ENCODE data around the gene FLT1.

FLT1 gene

GRCh38 chr13:28451482-28452217, 43.3 kb downstream of the FLT1 start:
- no peak for DNase-seq

GRCh38 chr13:28449826-28450773, 44.8 kb downstream of the FLT1 start:
- peak; percentile 11 for DNase-seq

GRCh38 chr13:28448651-28449358, 46.1 kb downstream of the FLT1 start:
- no peak for DNase-seq

DNA sequence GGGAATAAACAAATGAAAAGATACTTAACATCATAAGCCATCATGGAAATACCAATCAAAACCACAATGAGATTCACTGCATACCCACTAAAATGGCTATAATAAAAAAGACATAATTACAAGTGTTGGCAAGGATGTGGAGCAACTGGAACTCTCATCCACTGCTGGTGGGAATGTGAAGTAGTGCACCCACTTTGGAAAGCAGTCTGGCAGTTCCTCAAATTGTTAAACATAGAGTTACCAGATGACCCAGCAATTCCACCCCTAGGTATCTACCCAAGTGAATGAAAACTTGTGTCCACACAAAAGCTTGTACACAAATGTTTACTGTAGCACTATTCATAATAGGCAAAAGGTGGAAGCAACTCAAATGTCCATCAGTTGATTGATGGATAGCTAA, 46.9 kb downstream of the FLT1 start:
- DNase-seq: no peak

DNA sequence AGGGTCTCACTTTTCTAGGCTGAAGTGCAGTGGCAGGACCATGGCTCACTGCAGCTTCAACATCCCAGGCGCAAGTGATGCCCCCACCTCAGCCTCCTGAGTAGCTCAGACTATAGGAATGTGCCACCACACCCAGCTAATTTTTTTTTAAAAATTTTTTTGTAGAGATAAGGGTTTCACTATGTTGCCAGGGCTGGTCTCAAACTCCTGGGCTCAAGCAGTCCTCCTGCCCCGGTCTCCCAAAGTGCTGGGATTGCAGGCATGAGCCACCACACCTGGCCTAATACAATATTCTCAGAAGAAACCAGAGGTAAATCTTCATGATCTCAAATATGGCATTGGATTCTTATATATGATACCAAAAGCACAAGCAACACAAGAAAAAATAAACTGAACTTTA, 47.7 kb downstream of the FLT1 start:
- DNase-seq: no peak

- DNase-seq: no peak
Observed at GRCh38 chr13:28442839-28443238, 52.1 kb downstream of the FLT1 start.

DNA sequence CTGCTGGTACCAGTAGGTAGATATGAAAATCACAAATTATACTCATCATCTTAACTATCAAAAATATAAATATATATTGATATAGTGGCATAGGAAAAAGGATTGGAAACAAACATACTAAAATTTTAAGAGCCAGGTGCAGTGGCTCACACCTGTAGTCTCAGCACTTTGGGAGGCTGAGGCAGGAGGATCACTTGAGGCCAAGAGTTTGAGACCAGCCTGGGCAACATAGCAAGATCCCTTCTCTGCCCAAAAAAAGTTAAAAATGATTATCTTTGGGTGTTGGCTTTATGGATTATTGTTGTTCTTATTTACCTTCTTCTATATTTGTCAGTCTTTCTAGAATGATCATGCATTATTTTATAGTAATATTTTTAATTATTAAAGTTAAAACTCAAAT, 53.4 kb downstream of the FLT1 start:
- no peak for DNase-seq

DNA sequence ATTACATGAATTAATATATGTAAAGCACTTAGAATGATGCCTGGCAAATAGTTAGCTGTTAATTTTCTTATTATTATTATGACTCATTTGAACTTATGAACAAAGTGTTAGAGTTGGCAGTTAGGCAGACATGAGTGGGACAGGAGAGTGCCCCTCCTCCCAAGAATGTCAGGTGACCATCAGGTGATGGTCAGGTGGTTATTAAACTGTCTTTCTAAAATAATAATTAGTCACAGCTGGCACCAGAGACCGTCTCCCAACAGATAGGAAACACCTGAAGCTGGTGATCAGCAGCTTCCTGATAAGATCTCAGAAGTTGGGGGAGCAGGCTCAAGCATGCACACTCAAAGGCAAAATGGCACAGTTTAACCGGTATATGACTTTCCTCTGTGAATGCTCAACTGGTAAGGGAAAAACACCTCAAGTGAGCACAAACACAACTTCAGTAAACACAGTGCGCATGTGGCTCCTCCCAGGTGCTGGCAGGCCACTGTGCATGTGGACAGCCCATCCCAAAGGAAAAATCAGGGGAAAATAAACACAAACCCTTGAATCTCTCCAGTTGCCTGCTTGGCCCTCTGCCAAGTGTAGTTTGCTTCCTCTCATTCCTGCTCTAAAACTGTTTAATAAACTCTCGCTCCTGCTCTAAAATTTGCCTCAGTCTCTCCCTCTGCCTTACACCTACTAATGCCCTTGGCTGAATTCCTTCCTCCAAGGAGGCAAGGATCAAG, 54.0 kb downstream of the FLT1 start:
- DNase-seq: no peak

GRCh38 chr13:28438598-28439334, 56.2 kb downstream of the FLT1 start:
- DNase-seq: no peak

DNA sequence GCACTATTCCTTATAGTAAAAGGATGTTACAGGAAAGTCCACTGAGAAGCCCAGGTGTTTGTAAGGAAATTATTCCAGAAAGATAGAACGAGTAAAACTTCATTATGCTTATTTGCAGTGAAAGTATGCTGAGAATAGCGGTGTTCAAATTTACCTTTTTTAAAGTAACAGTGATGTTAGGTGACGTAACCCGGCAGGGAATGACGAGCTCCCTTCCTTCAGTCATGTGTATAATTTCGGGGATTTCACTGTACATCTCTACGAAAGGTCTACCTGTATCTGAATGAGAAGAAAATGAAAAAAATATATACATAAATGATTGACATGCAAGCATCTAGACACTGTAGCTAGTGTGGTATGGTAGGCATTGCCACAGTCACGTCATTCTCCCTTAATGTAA, 56.9 kb downstream of the FLT1 start:
- DNase-seq: no peak

- DNase-seq: no peak
Observed at GRCh38 chr13:28435917-28436316, 59.0 kb downstream of the FLT1 start.

DNA sequence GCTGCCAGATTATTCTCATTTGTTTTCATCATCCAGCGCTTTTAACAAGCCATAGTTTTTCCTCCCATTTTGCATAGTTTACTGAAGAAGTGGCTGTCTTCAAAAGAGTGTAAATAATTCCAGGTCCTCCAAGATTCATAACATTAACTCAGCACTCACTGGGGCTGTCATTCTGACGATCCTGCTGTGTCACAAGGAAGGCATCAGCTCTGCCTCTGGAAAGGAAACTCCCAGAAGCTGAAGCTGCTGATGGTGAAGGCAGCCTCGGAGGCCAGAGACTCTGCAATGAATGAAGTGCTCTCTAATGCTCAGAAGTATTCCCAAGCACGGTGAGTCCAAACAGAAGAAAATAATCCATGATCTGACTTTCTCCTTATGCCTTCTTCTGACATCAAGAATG, 60.0 kb downstream of the FLT1 start:
- no peak for DNase-seq

- no peak for DNase-seq
Observed at GRCh38 chr13:28432816-28433560, 61.9 kb downstream of the FLT1 start.

DNA sequence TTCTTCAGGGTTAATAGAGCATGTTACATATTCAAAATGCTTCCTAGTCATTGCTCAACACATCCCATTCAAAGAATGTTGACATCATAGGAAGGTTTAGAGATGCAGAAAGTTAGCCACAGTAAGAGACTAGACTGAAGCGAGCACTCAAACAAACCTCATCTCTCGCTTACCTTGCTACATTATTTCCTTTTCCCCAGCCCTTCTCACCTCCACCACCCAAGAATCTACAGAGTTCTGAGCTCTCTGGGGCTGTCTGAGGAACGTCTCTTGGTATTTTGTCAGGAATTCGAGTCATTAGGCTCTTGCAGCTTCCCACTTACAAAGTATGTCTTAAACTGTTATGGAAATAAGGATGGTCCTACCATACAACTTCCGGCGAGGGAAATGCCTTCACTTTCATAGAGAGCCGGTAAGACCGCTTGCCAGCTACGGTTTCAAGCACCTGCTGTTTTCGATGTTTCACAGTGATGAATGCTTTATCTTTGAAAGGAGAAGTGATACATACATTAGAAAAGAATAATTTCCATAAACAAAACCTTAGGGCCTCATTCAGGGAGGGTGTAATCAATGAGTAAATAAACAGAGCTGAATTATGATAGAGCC, 65.1 kb downstream of the FLT1 start:
- peak; percentile 11 for DNase-seq

- no peak for DNase-seq
Observed at GRCh38 chr13:28429096-28429495, 65.8 kb downstream of the FLT1 start.

DNA sequence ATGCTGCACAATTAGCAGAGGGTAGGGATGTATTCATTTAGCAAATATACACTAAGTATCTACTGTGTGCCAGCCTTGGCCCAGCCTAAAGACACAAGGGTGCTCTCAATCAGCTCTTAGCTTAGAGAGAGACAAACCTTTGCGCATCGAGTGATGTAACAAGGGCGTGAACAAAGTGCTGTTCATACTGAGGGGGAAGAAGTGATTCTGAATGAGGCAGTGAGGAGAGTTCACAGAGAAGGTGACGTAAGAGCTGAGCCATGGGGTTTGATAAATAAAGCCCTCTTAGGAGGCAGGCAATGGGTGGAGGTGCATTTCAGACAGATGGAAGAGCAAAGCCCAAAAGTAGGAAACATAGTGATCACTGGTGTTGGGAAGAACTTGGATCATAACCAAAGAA, 68.5 kb downstream of the FLT1 start:
- no peak for DNase-seq

GRCh38 chr13:28425793-28426192, 69.1 kb downstream of the FLT1 start:
- DNase-seq: no peak

DNA sequence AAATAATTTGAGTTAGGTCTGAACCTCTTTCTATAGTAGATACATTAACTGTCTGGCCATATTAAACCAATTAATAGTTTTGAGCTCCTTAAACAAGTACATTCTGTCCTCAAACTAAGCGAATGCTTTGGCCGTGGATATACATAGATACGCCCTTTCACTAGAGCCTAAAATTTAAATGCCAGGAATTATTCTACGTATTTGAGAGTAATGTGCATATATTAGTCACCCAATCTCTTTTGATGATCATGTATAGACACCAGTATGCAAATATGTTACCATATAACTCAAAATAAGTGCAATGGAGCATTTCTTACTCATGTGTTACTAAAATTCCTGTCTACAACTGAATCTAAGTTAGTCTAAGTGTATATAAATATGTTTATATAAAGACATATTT, 70.4 kb downstream of the FLT1 start:
- no peak for DNase-seq

DNA sequence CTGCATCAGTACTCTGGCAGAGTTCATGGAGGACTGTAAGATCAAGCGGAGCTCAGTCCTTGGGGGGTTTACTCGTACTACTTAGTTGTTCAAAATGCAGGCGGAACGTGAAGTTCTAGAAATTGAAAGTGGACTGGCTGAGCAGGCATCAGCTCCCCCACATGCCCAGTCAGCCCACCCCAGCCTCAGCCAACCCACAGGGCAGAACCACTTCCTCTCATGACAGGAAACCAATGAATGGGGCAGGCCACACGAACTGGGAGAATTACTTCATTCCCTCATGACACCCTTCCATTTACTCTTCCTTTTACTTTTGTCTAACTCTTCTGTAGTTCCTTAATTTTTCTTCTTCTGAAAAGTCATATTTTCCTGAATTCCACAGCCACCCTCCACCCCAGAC, 71.9 kb downstream of the FLT1 start:
- DNase-seq: no peak

DNA sequence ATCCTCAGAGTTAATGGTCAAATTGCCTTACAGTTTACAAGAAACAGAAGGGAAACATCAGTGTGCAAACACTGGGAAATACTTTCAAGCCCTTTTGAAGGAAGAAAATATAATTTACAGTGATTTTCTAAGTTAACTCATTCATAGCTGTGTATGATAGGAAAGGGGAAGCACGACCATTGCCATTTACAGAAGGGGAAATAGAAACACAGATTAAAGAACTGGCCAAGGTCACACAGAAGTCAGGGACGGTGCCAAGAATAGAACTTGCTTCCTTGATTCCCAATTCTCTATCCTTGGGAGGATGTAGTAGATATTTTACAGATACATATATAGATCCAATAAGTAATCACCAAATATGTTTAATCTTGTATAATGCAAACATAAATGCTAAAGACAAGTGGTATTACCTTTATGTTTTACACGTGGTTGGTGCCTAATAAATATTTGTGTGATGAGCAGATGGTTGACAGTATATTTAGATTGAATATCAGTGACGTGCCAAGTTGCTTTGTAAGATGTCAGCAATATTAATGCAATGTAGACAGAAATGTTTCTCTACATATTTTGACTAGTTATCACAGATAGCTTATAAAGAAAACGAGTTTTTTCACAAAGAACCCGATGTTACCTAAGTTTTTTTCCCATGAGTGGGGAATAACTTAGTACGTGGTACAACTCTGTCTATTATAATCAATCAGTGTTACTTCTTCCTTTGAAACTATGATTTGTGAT, 73.1 kb downstream of the FLT1 start:
- DNase-seq: no peak
